Vagina (tissue), 2 donors: Measurements from ENCODE around the gene DYTN. TPM values are rescaled to one million over a fixed set of nuclear protein-coding genes. Genes with fewer than 3 reads are reported as not detected.

ENCODE experiments used
- DNase-seq, 2 donors: peaks; one replicate each; pipeline ENCODE4 v3.0.0-alpha.2; 2017; ENCODE audit errors: extremely low spot score in 2 of 2
- H3K27ac ChIP-seq: fragments of 200-600 bp; sonication (generic); one replicate; pipeline ENCODE4 v1.5.1; 2019
- H3K27me3 ChIP-seq: fragments of 200-600 bp; sonication (generic); one replicate; pipeline ENCODE4 v1.5.1; 2019
- H3K36me3 ChIP-seq, 2 donors: fragments of 200-600 bp; sonication (generic); one replicate each; pipeline ENCODE4 v1.5.1; 2017 to 2019
- H3K4me1 ChIP-seq: fragments of 200-600 bp; sonication (generic); one replicate; pipeline ENCODE4 v1.5.1; 2019
- H3K4me3 ChIP-seq, 2 donors: fragments of 200-600 bp; sonication (generic); 1 replicate in 1 of 2; 2 replicates in 1 of 2; pipeline ENCODE4 v1.5.1; 2016 to 2019
- H3K9me3 ChIP-seq: fragments of 200-600 bp; sonication (generic); one replicate; pipeline ENCODE4 v1.5.1; 2019
- CTCF ChIP-seq, 3 experiments: fragments of 450-650 bp in 2 of 3; fragments of 200-600 bp in 1 of 3; sonication (generic) in 1 of 3; IDR thresholded peaks; one replicate each; pipeline ENCODE4 v1.5.1; 2017 to 2019; ENCODE audit warnings: antibody characterized with exemption in 3 of 3, mild to moderate bottlenecking in 2 of 3, moderate library complexity in 2 of 3
- POLR2A ChIP-seq, 2 donors: fragments of 450-650 bp; IDR thresholded peaks; one replicate each; pipeline ENCODE4 v1.6.1; 2017; ENCODE audit warnings: antibody characterized with exemption in 2 of 2, mild to moderate bottlenecking in 2 of 2, moderate library complexity in 2 of 2
- POLR2AphosphoS5 ChIP-seq, 2 donors: sonication (generic); formaldehyde crosslinking; IDR thresholded peaks; one replicate each; pipeline ENCODE4 v1.9.0; 2017; ENCODE audit warnings: antibody characterized with exemption in 2 of 2, mild to moderate bottlenecking in 2 of 2, low read depth in 1 of 2; ENCODE audit not compliant: insufficient read depth in 1 of 2
- intact Hi-C: fragments of 100-400 bp; cut with DNase I; formaldehyde crosslinking; loops from one replicate; pipeline ENCODE4 v1.15.1; 2023
- total RNA-seq: library from RNA; depleted of rRNA; stranded (reverse); fragments of >200 nt; gene quantifications from one replicate; pipeline ENCODE4 v1.2.3, GENCODE V29; 2016

The DYTN gene
- total RNA-seq = not detected

GRCh38 chr2:206718296-206718695 is at the start of gene DYTN:
TSS of gene DYTN (minus strand) at chr2:206718396. CDS start at chr2:206718279, 117 bp downstream.
- intact Hi-C loops = no loop called here
- Histone ChIP-seq H3K27me3 (no peaks in the 10 kb centered on the region), H3K36me3 (no peaks in the 10 kb centered on the region), H3K4me1 (no peaks in the 10 kb centered on the region), H3K4me3 (no peak within 1 kb of the TSS), H3K27ac (no peak within 1 kb of the TSS), H3K9me3 (no peaks in the 10 kb centered on the region)
- no peak for TF ChIP-seq CTCF (IDR thresholded peaks at IDR 0.05)
- no peak for TF ChIP-seq POLR2A (IDR thresholded peaks at IDR 0.05)
- no peak for TF ChIP-seq POLR2AphosphoS5 (IDR thresholded peaks at IDR 0.05; ENCODE audit: insufficient read depth in 1 of 2, low read depth in 1 of 2)
- DNase-seq = no peak

GRCh38 chr2:206766057-206766930 is 48.1 kb upstream of the DYTN start:
- H3K9me3 ChIP-seq = no peaks in the 10 kb centered on the region
- H3K27ac ChIP-seq = peak overlapping the region; percentile 72
- H3K36me3 ChIP-seq = no peaks in the 10 kb centered on the region
- intact Hi-C loops = no loop called here
- no peak for DNase-seq
- H3K4me3 ChIP-seq = peak overlapping the region; percentile 66 to 69
- H3K27me3 ChIP-seq = no peaks in the 10 kb centered on the region
- TF ChIP-seq POLR2AphosphoS5 (IDR thresholded peaks at IDR 0.05; ENCODE audit: insufficient read depth in 1 of 2, low read depth in 1 of 2) = no peak
- no peak for TF ChIP-seq POLR2A (IDR thresholded peaks at IDR 0.05)
- no peak for TF ChIP-seq CTCF (IDR thresholded peaks at IDR 0.05)
- peaks cover 26% of the 10 kb centered on the region for H3K4me1 ChIP-seq

- Histone ChIP-seq H3K27ac (peak within 1 kb of the TSS; percentile 72), H3K27me3 (no peaks in the 10 kb centered on the region), H3K4me3 (peak within 1 kb of the TSS; percentile 66 to 69), H3K36me3 (no peaks in the 10 kb centered on the region), H3K4me1 (peaks cover 26% of the 10 kb centered on the region), H3K9me3 (no peaks in the 10 kb centered on the region)
- intact Hi-C loops = no loop called here
- DNase-seq = peak in 1 of 2 donors; percentile 96
- TF ChIP-seq CTCF (IDR thresholded peaks at IDR 0.05) = no peak
- TF ChIP-seq POLR2A (IDR thresholded peaks at IDR 0.05) = no peak
- peak in 1 of 2 donors; percentile 83 for TF ChIP-seq POLR2AphosphoS5 (IDR thresholded peaks at IDR 0.05; ENCODE audit: insufficient read depth in 1 of 2, low read depth in 1 of 2)
Observed at GRCh38 chr2:206765242-206766056, 47.3 kb upstream of the DYTN start, which contains the start of the genes FASTKD2 and MDH1B. TSS of gene FASTKD2 (plus strand) at chr2:206765606. CDS start at chr2:206766694, 1,088 bp downstream. TSS of gene MDH1B (minus strand) at chr2:206765328. CDS start at chr2:206765271, 57 bp downstream.

GRCh38 chr2:206764673-206765241 is 46.6 kb upstream of the DYTN start:
- Histone ChIP-seq H3K36me3 (no peaks in the 10 kb centered on the region), H3K27ac (peak overlapping the region; percentile 72), H3K4me3 (peak overlapping the region; percentile 66 to 69), H3K9me3 (no peaks in the 10 kb centered on the region), H3K4me1 (peaks cover 26% of the 10 kb centered on the region), H3K27me3 (no peaks in the 10 kb centered on the region)
- intact Hi-C loops = no loop called here
- DNase-seq = no peak
- TF ChIP-seq POLR2A (IDR thresholded peaks at IDR 0.05) (no peak), CTCF (IDR thresholded peaks at IDR 0.05) (no peak)
